Thoracic aorta (tissue), 2 donors: Measurements from ENCODE around the gene ZNF208. TPM values are rescaled to one million over a fixed set of nuclear protein-coding genes. Genes with fewer than 3 reads are reported as not detected.

Source experiments
- ATAC-seq: fragments of 150-250 bp; one replicate; pipeline ENCODE4 v1.8.0; 2017; ENCODE audit warnings: low read depth; ENCODE audit not compliant: insufficient number of reproducible peaks, low FRiP score
- DNase-seq: peaks from one replicate; pipeline ENCODE4 v3.0.0-alpha.2; 2020; ENCODE audit warnings: low spot score
- H3K27ac ChIP-seq, 2 donors: fragments of 200-600 bp; sonication (generic); 1 replicate in 1 of 2; 2 replicates in 1 of 2; pipeline ENCODE4 v1.5.1; 2016; ENCODE audit warnings: mild to moderate bottlenecking in 2 of 2, moderate library complexity in 2 of 2
- H3K27me3 ChIP-seq: fragments of 200-600 bp; sonication (generic); replicated peaks from 2 replicates; pipeline ENCODE4 v1.6.0; 2016; ENCODE audit warnings: mild to moderate bottlenecking; ENCODE audit not compliant: insufficient read depth
- H3K36me3 ChIP-seq: fragments of 200-600 bp; sonication (generic); one replicate; pipeline ENCODE4 v1.5.1; 2016
- H3K4me1 ChIP-seq, 2 donors: fragments of 200-600 bp; sonication (generic); 1 replicate in 1 of 2; 2 replicates in 1 of 2; pipeline versions ENCODE4 v1.5.1 to v1.6.0; 2016; ENCODE audit warnings: low read depth in 2 of 2, mild to moderate bottlenecking in 1 of 2; ENCODE audit not compliant: control insufficient read depth in 1 of 2
- H3K4me3 ChIP-seq: fragments of 200-600 bp; sonication (generic); 2 replicates; pipeline ENCODE4 v1.5.1; 2016; ENCODE audit warnings: mild to moderate bottlenecking
- H3K9me3 ChIP-seq: fragments of 200-600 bp; sonication (generic); 2 replicates; pipeline ENCODE4 v1.5.1; 2016
- CTCF ChIP-seq: fragments of 200-600 bp; sonication (generic); IDR thresholded peaks from one replicate; pipeline ENCODE4 v1.5.1; 2019; ENCODE audit warnings: antibody characterized with exemption
- total RNA-seq, 2 donors: library from RNA; depleted of rRNA; stranded (reverse); fragments of >200 nt; gene quantifications; one replicate each; pipeline versions ENCODE4 v1.1.0 to v1.2.3, GENCODE V29; 2016

The ZNF208 gene
- total RNA-seq, 2 donors from 2014 or later = 7.7 to 8.4 TPM

GRCh38 chr19:21907516-21907915, 103.2 kb downstream of the ZNF208 start:
- no peaks in the 10 kb centered on the region for H3K9me3 ChIP-seq
- no peak for ATAC-seq

DNA sequence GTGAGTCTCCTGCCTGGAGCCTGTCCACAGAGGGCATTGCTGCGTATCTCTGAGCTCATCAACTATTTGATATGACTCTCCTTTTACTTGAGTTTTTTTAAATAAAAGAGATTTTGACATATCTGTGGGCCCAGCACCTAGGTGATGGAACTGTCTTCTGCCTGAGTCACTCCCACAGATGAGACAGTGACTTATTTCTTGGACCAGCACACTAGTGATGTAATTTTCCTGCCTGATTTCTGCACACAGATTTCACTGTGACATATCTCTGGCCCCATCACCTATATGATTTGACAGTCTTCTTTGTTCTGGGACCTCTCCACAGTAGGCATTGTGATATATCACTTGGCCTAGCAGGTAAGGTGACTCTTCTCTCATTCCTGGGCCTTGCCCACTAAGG, 108.2 kb downstream of the ZNF208 start:
- no peak overlapping the region for H3K4me3 ChIP-seq
- H3K9me3 ChIP-seq = no peaks in the 10 kb centered on the region
- TF ChIP-seq CTCF = no peak

More at GRCh38 chr19:21907516-21907915, 103.2 kb downstream of the ZNF208 start:
- no peak for DNase-seq
- Histone ChIP-seq H3K4me1 (no peaks in the 10 kb centered on the region), H3K36me3 (no peaks in the 10 kb centered on the region), H3K4me3 (no peak overlapping the region), H3K27me3 (no peaks in the 10 kb centered on the region), H3K27ac (no peak overlapping the region)
- TF ChIP-seq CTCF = no peak

DNA sequence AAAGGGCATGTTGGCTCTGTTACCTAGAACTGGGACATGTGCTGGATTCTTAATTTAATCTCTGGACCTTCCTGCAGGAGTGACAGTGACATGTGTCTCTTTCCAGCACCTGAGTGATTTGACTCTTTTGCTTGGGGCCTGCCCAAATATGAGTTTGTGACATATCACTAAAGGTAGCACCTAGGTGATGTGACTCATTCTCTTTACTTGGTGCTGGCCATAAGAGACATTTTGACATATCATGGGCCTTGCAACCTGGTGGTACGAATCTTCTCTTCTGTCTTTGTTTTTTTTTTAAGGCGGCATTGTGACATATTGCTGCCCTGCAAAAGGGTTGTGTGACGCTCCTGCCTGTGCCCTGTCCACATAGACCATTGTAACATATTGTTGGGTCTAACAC, 108.9 kb downstream of the ZNF208 start:
- no peak overlapping the region for H3K4me3 ChIP-seq
- no peaks in the 10 kb centered on the region for H3K9me3 ChIP-seq
- no peak for DNase-seq
- H3K27me3 ChIP-seq = no peaks in the 10 kb centered on the region
- no peaks in the 10 kb centered on the region for H3K36me3 ChIP-seq
- no peak for ATAC-seq
- no peaks in the 10 kb centered on the region for H3K4me1 ChIP-seq
- no peak overlapping the region for H3K27ac ChIP-seq
- no peak for TF ChIP-seq CTCF

More for the DNA sequence above, 108.2 kb downstream of the ZNF208 start:
- Histone ChIP-seq H3K27me3 (no peaks in the 10 kb centered on the region), H3K27ac (no peak overlapping the region), H3K36me3 (no peaks in the 10 kb centered on the region), H3K4me1 (no peaks in the 10 kb centered on the region)
- DNase-seq = no peak
- ATAC-seq = no peak

GRCh38 chr19:21900401-21900800, 110.3 kb downstream of the ZNF208 start:
- ATAC-seq = no peak
- H3K27ac ChIP-seq = no peak overlapping the region
- TF ChIP-seq CTCF = no peak
- no peaks in the 10 kb centered on the region for H3K27me3 ChIP-seq
- no peaks in the 10 kb centered on the region for H3K4me1 ChIP-seq
- no peak for DNase-seq
- no peaks in the 10 kb centered on the region for H3K36me3 ChIP-seq
- peaks cover 1% of the 10 kb centered on the region for H3K9me3 ChIP-seq
- H3K4me3 ChIP-seq = no peak overlapping the region

- H3K27ac ChIP-seq = no peak overlapping the region
- no peaks in the 10 kb centered on the region for H3K4me1 ChIP-seq
- H3K36me3 ChIP-seq = no peaks in the 10 kb centered on the region
- TF ChIP-seq CTCF = no peak
- no peak for ATAC-seq
- no peak for DNase-seq
- no peak overlapping the region for H3K4me3 ChIP-seq
- peaks cover 8% of the 10 kb centered on the region for H3K9me3 ChIP-seq
- no peaks in the 10 kb centered on the region for H3K27me3 ChIP-seq
Measured at GRCh38 chr19:21891086-21891485, 119.7 kb downstream of the ZNF208 start.
